Measurements from ENCODE around the gene ATP5F1D.

- no peak for TF ChIP-seq CTCF (conservative IDR thresholded peaks at IDR 0.05; ENCODE audit: low read length)
- no peak for TF ChIP-seq EZH2phosphoT487 (IDR thresholded peaks at IDR 0.05; ENCODE audit: borderline replicate concordance)
Measured at GRCh38 chr19:1270854-1271527, 29.4 kb downstream of the ATP5F1D start.

All from Loucy (cell line).